Chondrocyte (in vitro differentiated cells): ENCODE measurements around the gene DDX54. TPM values are rescaled to one million over a fixed set of nuclear protein-coding genes. Genes with fewer than 3 reads are reported as not detected.
"Not testable (repeated sequence)": the region's sequence is repeated elsewhere in the genome, so short reads cannot be mapped to it uniquely, and the experiment has no call there.

Source experiments
- DNase-seq: peaks from one replicate; pipeline ENCODE4 v3.0.0; 2021; ENCODE audit warnings: mixed read lengths, low spot score
- H3K27ac Mint-ChIP-seq: one replicate; pipeline ENCODE4 v1.8.0; 2021; ENCODE audit warnings: mild to moderate bottlenecking, moderate library complexity, mixed read lengths; ENCODE audit not compliant: unreplicated experiment
- H3K27me3 Mint-ChIP-seq: 2 replicates; pipeline ENCODE4 v1.8.0; 2021; ENCODE audit warnings: low read depth, mixed read lengths
- H3K36me3 Mint-ChIP-seq: 2 replicates; pipeline ENCODE4 v1.8.0; 2021; ENCODE audit warnings: low read depth, mixed read lengths
- H3K4me1 Mint-ChIP-seq: 2 replicates; pipeline ENCODE4 v1.8.0; 2021; ENCODE audit warnings: low read depth, mild to moderate bottlenecking, mixed read lengths
- H3K4me3 Mint-ChIP-seq: one replicate; pipeline ENCODE4 v1.8.0; 2021; ENCODE audit warnings: mild to moderate bottlenecking, moderate library complexity, mixed read lengths; ENCODE audit not compliant: unreplicated experiment
- H3K9me3 Mint-ChIP-seq: 2 replicates; pipeline ENCODE4 v1.8.0; 2021; ENCODE audit warnings: low read depth, mixed read lengths
- total RNA-seq: library from RNA; stranded (reverse); gene quantifications from 3 replicates; pipeline ENCODE4 v1.2.1, GENCODE V29; 2021
- TF ChIP-seq, protein P1 (sequence below): fragments of 200-600 bp; sonication (generic); IDR thresholded peaks from 2 replicates; pipeline ENCODE4 v1.5.0; 2021; ENCODE audit warnings: antibody characterized with exemption, mild to moderate bottlenecking, moderate library complexity

Gene DDX54
- total RNA-seq, 1 donor from 2014 or later = 44.6 TPM

DNA sequence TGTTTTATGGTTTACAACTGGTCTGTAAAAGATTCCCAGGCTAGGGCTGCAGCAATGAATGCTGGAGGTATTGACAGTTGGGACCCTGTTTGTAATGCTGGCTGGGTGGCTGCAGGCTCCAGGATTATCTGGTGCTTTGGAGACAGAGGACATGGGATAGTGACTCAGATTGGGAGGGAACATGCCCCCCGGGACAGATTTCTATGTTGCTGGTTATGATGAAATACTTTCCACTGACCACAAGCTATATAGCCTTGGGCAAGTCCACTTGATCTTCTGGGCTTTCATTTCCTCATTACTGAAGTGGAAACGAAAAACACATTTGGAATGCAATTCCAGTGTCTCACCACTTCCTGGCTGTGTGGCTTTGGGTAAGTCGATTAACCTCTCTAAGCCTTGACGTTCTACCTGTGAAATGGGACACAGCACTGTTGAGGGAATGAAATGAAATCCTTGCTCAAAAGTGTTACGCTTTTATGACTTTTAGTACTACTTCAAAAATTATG lies 29.7 kb upstream of the DDX54 start:
- peaks cover 43% of the 10 kb centered on the region for H3K4me1 Mint-ChIP-seq
- TF ChIP-seq, protein P1, sequence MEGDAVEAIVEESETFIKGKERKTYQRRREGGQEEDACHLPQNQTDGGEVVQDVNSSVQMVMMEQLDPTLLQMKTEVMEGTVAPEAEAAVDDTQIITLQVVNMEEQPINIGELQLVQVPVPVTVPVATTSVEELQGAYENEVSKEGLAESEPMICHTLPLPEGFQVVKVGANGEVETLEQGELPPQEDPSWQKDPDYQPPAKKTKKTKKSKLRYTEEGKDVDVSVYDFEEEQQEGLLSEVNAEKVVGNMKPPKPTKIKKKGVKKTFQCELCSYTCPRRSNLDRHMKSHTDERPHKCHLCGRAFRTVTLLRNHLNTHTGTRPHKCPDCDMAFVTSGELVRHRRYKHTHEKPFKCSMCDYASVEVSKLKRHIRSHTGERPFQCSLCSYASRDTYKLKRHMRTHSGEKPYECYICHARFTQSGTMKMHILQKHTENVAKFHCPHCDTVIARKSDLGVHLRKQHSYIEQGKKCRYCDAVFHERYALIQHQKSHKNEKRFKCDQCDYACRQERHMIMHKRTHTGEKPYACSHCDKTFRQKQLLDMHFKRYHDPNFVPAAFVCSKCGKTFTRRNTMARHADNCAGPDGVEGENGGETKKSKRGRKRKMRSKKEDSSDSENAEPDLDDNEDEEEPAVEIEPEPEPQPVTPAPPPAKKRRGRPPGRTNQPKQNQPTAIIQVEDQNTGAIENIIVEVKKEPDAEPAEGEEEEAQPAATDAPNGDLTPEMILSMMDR = peak; percentile 29
- H3K27me3 Mint-ChIP-seq = no peaks in the 10 kb centered on the region
- no peaks in the 10 kb centered on the region for H3K9me3 Mint-ChIP-seq
- peak overlapping the region; percentile 99 for H3K27ac Mint-ChIP-seq
- no peaks in the 10 kb centered on the region for H3K36me3 Mint-ChIP-seq
- DNase-seq = no peak
- no peak overlapping the region for H3K4me3 Mint-ChIP-seq

DNA sequence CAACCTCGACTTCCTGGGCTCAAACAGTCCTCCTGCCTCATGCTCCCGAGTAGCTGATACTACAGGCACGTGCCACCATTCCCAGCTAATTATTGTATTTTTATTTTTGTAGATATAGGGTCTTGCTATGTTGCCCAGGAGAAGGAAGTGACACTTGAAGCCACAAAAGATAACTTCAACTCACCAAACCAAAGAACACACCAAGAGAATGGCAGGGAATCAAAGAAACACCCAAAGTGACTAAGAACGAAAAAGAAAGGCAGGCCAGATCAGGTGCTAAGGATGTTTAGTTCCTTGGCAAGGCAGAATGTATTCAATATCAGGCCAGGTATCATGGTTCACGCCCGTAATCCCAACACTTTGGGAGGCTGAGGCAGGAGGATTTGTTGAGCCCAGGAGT lies 25.9 kb upstream of the DDX54 start:
- Mint-ChIP-seq H3K27ac (no peak overlapping the region), H3K9me3 (peaks cover 4% of the 10 kb centered on the region), H3K4me3 (no peak overlapping the region), H3K36me3 (no peaks in the 10 kb centered on the region), H3K27me3 (no peaks in the 10 kb centered on the region), H3K4me1 (peaks cover 37% of the 10 kb centered on the region)
- TF ChIP-seq, protein P1 = no peak
- DNase-seq = no peak

DNA sequence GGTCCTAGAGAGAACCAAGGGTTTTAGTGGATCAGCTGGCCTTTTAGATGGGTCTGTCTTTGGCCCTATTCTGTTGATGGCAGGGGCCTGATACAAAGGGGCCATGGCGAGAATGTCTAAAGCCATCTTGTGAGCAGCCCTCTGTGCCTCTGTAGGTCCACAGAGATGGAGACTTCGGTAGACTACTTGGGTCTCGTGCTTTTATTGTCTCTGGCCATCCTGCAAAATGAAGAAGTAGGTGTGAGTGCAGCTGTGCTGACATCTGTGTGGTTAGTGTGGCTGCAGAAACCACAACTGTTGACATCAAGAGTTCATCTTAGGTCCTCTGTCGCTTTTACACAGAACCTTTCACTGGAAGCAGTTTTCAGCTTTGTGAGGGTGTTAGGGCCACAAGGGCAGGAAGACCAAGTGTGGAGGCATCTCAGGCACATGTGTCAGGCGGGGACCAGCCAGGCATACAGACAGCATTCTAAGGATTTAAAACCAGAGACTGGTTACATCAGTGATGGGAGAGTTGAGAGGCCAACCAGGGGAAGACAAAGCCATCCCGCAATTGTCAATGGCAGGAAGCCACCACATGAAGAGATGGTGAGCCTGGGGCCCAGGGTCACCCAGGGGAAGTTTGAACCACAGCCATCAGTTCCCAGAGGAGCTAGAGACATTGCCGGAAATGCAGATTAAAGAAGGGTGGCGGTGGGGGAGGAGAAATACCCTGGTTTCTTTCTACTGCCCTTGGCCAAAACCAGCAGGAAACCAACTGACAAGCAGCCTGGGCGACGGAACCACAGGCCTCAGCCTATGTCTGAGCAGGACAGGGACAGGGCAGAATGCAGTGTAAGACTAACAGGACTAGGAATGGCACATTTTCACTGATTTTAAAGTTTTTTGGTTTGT lies 23.0 kb upstream of the DDX54 start:
- Mint-ChIP-seq H3K27me3 (no peaks in the 10 kb centered on the region), H3K4me3 (no peak overlapping the region), H3K9me3 (peaks cover 4% of the 10 kb centered on the region), H3K4me1 (peaks cover 15% of the 10 kb centered on the region), H3K27ac (peak overlapping the region; percentile 30), H3K36me3 (no peaks in the 10 kb centered on the region)
- TF ChIP-seq, protein P1 = no peak
- DNase-seq = no peak

DNA sequence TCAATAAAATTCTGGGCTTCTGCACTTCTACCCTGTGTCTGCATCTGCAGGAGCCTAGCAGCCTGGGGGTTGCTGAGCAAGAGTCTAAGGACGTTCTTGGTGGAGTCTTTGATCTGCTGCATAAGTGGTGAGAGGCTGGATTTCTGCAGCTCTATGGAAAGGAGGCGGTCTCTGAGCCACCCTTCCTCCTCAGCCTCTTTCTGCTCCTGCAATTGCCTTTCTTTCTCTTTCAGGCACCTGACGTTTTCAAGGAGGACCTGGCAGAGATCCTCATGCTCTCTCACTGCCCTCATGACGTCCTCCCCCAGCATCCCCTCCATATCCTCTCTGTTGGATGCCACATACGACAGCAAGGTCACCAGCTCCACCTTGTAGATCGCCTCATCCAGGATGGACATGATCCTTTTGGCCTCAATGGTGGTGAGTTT lies 22.3 kb upstream of the DDX54 start:
- no peaks in the 10 kb centered on the region for H3K27me3 Mint-ChIP-seq
- H3K27ac Mint-ChIP-seq = no peak overlapping the region
- no peak overlapping the region for H3K4me3 Mint-ChIP-seq
- DNase-seq = no peak
- H3K4me1 Mint-ChIP-seq = peaks cover 12% of the 10 kb centered on the region
- no peaks in the 10 kb centered on the region for H3K36me3 Mint-ChIP-seq
- H3K9me3 Mint-ChIP-seq = peaks cover 4% of the 10 kb centered on the region
- TF ChIP-seq, protein P1 = no peak

DNA sequence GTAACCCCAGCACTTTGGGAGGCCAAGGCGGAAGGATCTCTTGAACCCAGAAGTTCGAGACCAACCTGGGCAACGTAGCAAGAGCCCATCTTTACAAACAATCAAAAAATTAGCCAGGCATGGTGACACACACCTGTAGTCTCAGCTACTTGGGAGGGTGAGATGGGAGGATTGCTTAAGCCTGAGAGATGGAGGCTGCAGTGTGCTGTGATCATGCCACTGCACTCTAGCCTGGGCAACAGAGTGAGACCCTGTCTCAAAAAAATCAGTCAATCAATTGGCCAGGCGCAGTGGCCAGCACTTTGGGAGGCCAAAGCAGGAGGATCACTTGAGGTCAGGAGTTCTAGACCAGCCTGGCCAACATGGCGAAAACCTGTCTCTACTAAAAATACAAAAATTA lies 21.5 kb upstream of the DDX54 start:
- H3K36me3 Mint-ChIP-seq, H3K9me3 Mint-ChIP-seq, H3K27ac Mint-ChIP-seq, H3K27me3 Mint-ChIP-seq, DNase-seq, H3K4me3 Mint-ChIP-seq: not testable (repeated sequence)
- peaks cover 12% of the 10 kb centered on the region for H3K4me1 Mint-ChIP-seq
